ENCODE measurements around the gene KLF1. TPM values are rescaled to one million over a fixed set of nuclear protein-coding genes. Genes with fewer than 3 reads are reported as not detected.

The KLF1 gene
- total and polyA plus RNA-seq, 2 of the 13 experiments (the other 11 are each of a cell fraction or from before 2014, with no cell fraction given), result not detected

DNA sequence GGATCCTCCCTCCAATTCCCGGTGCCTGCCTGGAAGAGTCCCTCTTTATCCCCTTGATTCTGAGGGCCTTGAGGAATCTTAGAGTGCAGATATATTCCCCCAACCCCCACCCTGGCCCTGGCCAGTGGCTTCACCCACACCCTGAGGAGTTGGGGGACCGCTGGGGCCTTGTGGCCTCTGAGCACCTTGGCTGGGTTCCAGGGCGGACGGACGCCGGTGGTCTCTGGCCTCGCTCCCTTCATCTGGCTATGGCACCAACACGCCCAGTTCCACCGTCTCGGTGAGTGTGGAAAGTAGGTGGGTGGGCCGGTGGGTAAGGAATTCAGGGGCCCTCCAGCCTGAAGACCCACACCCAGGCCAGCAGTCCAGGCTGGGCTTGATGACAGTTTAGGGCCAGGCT lies 43.7 kb downstream of the KLF1 start:
- ATAC-seq, result no peak
- Histone ChIP-seq H3K9ac (ENCODE audit: insufficient read depth, low read depth, low read length) (no peak overlapping the region), H4K20me1 (ENCODE audit: insufficient read depth, low read length) (no peaks in the 10 kb centered on the region), H3K4me3 (replicated peaks in 1 of 3; ENCODE audit: insufficient read depth in 1 of 3, low read depth in 2 of 3, low read length in 3 of 3) (no peak overlapping the region), H3K4me2 (ENCODE audit: low read depth, low read length) (no peak overlapping the region), H3K4me1 (ENCODE audit: insufficient read depth, low read length) (peaks cover 11% of the 10 kb centered on the region), H3K79me2 (ENCODE audit: insufficient read depth, low read length) (no peaks in the 10 kb centered on the region), H2AFZ (ENCODE audit: low read length) (no peak overlapping the region), H3K9me3 (ENCODE audit: low read length) (no peaks in the 10 kb centered on the region), H3K27me3 (ENCODE audit: control insufficient read depth in 1 of 2, insufficient read depth in 2 of 2, low read length in 2 of 2) (no peaks in the 10 kb centered on the region; a peak in 1 of 5 replicates), H3K36me3 (replicated peaks in 1 of 2; ENCODE audit: control insufficient read depth in 1 of 2, insufficient read depth in 2 of 2, low read length in 2 of 2) (no peaks in the 10 kb centered on the region), H3K27ac (ENCODE audit: extremely low read length, insufficient read depth, low read length) (no peak overlapping the region)
- in situ Hi-C loops (cut with HindIII; ENCODE audit: extremely low pct_ligation_motif_present, low pct_unique_long_range_greater_than_20kb), result no loop called here
- DNase-seq (ENCODE audit: low spot score), result no peak
- TF ChIP-seq ZNF790 (CRISPR knock-in tag; IDR thresholded peaks at IDR 0.05; ENCODE audit: borderline replicate concordance) (no peak), RAD51 (IDR thresholded peaks at IDR 0.05; ENCODE audit: borderline replicate concordance) (no peak), HNF4G (IDR thresholded peaks at IDR 0.05; ENCODE audit: borderline replicate concordance, low read depth, low read length) (no peak), HNF4G (CRISPR knock-in tag; IDR thresholded peaks at IDR 0.05; ENCODE audit: borderline replicate concordance, low read depth) (no peak), DMAP1 (CRISPR knock-in tag; IDR thresholded peaks at IDR 0.05) (no peak), SYNCRIP (IDR thresholded peaks at IDR 0.05; ENCODE audit: insufficient read depth, low read depth, low read length) (no peak), RCOR2 (CRISPR knock-in tag; IDR thresholded peaks at IDR 0.05) (no peak), SIX1 (CRISPR knock-in tag; IDR thresholded peaks at IDR 0.05; ENCODE audit: borderline replicate concordance) (no peak), KLF6 (CRISPR knock-in tag; IDR thresholded peaks at IDR 0.05) (no peak), CREB1 (IDR thresholded peaks at IDR 0.05) (no peak), CREB1 (CRISPR knock-in tag; IDR thresholded peaks at IDR 0.05) (no peak), PHF5A (CRISPR knock-in tag; IDR thresholded peaks at IDR 0.05; ENCODE audit: low read depth, unreplicated experiment) (no peak)
- TF ChIP-seq, protein P1, sequence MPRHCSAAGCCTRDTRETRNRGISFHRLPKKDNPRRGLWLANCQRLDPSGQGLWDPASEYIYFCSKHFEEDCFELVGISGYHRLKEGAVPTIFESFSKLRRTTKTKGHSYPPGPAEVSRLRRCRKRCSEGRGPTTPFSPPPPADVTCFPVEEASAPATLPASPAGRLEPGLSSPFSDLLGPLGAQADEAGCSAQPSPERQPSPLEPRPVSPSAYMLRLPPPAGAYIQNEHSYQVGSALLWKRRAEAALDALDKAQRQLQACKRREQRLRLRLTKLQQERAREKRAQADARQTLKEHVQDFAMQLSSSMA (CRISPR knock-in tag; IDR thresholded peaks at IDR 0.05), result no peak
- TF ChIP-seq, protein P2, sequence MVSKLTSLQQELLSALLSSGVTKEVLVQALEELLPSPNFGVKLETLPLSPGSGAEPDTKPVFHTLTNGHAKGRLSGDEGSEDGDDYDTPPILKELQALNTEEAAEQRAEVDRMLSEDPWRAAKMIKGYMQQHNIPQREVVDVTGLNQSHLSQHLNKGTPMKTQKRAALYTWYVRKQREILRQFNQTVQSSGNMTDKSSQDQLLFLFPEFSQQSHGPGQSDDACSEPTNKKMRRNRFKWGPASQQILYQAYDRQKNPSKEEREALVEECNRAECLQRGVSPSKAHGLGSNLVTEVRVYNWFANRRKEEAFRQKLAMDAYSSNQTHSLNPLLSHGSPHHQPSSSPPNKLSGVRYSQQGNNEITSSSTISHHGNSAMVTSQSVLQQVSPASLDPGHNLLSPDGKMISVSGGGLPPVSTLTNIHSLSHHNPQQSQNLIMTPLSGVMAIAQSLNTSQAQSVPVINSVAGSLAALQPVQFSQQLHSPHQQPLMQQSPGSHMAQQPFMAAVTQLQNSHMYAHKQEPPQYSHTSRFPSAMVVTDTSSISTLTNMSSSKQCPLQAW (CRISPR knock-in tag; IDR thresholded peaks at IDR 0.05), result no peak
- TF ChIP-seq, protein P3, sequence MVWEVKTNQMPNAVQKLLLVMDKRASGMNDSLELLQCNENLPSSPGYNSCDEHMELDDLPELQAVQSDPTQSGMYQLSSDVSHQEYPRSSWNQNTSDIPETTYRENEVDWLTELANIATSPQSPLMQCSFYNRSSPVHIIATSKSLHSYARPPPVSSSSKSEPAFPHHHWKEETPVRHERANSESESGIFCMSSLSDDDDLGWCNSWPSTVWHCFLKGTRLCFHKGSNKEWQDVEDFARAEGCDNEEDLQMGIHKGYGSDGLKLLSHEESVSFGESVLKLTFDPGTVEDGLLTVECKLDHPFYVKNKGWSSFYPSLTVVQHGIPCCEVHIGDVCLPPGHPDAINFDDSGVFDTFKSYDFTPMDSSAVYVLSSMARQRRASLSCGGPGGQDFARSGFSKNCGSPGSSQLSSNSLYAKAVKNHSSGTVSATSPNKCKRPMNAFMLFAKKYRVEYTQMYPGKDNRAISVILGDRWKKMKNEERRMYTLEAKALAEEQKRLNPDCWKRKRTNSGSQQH (CRISPR knock-in tag; IDR thresholded peaks at IDR 0.05; ENCODE audit: low read depth), result no peak
- TF ChIP-seq, protein P4, sequence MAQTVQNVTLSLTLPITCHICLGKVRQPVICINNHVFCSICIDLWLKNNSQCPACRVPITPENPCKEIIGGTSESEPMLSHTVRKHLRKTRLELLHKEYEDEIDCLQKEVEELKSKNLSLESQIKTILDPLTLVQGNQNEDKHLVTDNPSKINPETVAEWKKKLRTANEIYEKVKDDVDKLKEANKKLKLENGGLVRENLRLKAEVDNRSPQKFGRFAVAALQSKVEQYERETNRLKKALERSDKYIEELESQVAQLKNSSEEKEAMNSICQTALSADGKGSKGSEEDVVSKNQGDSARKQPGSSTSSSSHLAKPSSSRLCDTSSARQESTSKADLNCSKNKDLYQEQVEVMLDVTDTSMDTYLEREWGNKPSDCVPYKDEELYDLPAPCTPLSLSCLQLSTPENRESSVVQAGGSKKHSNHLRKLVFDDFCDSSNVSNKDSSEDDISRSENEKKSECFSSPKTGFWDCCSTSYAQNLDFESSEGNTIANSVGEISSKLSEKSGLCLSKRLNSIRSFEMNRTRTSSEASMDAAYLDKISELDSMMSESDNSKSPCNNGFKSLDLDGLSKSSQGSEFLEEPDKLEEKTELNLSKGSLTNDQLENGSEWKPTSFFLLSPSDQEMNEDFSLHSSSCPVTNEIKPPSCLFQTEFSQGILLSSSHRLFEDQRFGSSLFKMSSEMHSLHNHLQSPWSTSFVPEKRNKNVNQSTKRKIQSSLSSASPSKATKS (CRISPR knock-in tag; IDR thresholded peaks at IDR 0.05), result no peak
- TF ChIP-seq, protein P5, sequence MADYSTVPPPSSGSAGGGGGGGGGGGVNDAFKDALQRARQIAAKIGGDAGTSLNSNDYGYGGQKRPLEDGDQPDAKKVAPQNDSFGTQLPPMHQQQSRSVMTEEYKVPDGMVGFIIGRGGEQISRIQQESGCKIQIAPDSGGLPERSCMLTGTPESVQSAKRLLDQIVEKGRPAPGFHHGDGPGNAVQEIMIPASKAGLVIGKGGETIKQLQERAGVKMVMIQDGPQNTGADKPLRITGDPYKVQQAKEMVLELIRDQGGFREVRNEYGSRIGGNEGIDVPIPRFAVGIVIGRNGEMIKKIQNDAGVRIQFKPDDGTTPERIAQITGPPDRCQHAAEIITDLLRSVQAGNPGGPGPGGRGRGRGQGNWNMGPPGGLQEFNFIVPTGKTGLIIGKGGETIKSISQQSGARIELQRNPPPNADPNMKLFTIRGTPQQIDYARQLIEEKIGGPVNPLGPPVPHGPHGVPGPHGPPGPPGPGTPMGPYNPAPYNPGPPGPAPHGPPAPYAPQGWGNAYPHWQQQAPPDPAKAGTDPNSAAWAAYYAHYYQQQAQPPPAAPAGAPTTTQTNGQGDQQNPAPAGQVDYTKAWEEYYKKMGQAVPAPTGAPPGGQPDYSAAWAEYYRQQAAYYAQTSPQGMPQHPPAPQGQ (CRISPR knock-in tag; IDR thresholded peaks at IDR 0.05; ENCODE audit: borderline replicate concordance), result no peak
- FAIRE-seq, result no peak
- WGBS (ENCODE audit: low lambda C conversion rate), result 96% methylated on average over 5 of the region's 11 CpGs
- ChIA-PET CTCF (ENCODE audit: low intra/inter-chr PET ratio, low total read pairs) (no interaction called here), POLR2A (no interaction called here)
- no TSS peak for BruUV-seq (replicated peaks)
- intact Hi-C loops (cut with micrococcal nuclease; ENCODE audit: unreplicated experiment), result no loop called here
